Suppressor macrophage treated with lipopolysaccharide for 4 hours (primary cell): Measurements from ENCODE around the gene BABAM1.

Experiments used
- DNase-seq: peaks from one replicate; pipeline ENCODE4 v3.0.0-alpha.2; 2020

The BABAM1 gene

DNA sequence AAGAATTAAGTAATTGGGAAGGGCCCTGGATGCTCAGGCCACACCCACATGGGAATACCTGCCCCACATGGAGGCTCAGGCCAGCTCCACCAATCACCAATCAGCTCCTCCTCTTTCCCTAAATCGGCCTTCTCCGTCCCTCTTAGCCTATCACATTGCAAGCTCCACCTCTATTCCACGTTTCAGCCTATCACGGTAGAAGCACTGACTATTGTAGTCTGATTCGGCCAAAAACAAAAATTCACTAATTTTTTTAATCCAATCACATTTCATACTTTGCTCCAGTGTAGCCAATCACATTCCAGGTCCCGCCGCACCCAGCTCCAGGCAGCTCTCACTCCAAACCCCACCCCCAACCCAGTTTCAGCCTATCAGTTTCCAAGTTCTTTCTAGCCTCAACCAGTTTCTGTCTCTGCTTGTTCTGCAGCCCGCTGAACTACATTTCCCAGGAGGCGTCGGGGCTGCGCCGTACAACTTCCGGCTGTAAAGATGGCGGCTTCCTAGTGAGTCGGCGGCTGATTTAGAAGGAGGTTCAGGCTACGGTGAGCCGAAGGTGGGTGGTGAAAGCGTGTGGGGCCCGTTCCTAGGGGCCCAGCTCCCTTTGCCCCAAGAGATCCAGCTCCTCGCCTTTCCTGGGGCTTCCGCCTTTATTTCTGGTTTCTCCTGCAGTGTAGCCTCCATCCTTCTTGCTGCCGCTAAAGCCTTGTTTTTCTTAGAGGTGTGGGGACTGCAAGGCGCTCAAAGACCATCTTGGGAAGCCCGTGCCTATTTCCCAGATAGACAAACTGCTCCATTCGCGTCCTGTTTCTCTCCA, at the start of gene BABAM1:
Gene BABAM1, plus strand, starts transcription at position 469 of the 814 bp plus-strand sequence. CDS start 1,364 bp downstream, outside the sequence.
- peak; percentile 98 for DNase-seq

DNA sequence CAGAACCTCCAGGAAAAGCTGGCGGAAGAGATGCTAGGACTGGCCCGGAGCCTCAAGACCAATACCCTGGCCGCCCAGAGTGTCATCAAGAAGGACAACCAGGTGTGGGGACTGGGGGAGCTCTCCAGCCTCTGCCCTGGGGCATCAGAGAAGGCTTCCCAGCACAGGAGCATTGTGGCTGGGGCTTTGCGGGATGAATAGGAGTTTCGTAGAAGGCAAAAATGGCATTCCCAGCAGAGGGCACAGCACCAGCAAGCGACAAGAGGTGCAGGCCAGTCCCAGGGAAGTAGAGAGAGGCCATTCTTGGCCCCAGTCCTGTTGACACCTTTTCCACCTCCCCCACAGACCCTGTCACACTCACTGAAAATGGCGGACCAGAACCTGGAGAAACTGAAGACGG, 48.0 kb upstream of the BABAM1 start:
- DNase-seq, result no peak

DNA sequence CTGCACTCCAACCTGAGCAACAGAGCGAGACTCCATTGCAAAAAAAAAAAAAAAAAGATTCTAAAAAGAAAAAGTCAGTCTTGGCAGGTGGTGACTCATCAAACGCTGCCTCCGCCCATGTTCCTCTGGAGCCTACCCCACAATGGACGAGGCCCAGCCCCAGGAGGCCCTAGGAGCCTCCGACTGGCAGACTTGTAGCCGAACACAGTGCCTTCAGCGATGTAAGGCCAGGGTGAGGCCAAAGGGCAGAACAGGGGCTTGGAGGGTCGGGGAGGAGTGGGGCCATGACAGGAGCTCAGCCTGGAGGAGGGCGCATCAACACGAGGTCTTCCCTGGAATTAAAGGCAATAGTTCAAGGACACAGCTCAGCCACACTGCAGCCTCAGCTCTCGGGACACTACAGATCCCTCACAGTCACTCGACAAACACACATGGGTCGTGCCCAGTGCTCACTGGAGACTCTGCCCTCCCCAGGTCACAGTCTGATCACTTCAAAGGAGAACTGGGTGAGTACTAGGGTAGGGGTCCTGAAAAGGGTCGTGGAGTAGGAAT, 47.0 kb upstream of the BABAM1 start:
- DNase-seq, result peak; percentile 40

DNA sequence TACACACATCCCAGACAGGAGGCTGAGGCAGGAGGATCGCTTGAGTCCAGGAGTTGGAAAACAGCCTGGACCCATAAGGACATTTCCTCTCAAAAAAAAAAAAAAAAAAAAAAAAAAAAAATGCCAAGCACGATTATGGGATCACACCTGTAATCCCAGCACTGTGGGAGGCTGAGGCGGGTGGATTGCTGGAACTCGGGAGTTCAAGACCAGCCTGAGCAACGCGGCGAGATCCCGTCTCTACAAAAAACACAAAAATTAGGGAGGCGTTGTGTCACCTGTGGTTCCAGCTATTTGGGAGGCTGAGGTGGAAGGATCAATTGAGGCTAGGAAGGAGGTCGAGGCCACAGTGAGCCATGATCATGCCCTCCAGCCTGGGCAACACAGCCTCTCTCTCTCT, 42.2 kb upstream of the BABAM1 start:
- DNase-seq, result no peak

DNA sequence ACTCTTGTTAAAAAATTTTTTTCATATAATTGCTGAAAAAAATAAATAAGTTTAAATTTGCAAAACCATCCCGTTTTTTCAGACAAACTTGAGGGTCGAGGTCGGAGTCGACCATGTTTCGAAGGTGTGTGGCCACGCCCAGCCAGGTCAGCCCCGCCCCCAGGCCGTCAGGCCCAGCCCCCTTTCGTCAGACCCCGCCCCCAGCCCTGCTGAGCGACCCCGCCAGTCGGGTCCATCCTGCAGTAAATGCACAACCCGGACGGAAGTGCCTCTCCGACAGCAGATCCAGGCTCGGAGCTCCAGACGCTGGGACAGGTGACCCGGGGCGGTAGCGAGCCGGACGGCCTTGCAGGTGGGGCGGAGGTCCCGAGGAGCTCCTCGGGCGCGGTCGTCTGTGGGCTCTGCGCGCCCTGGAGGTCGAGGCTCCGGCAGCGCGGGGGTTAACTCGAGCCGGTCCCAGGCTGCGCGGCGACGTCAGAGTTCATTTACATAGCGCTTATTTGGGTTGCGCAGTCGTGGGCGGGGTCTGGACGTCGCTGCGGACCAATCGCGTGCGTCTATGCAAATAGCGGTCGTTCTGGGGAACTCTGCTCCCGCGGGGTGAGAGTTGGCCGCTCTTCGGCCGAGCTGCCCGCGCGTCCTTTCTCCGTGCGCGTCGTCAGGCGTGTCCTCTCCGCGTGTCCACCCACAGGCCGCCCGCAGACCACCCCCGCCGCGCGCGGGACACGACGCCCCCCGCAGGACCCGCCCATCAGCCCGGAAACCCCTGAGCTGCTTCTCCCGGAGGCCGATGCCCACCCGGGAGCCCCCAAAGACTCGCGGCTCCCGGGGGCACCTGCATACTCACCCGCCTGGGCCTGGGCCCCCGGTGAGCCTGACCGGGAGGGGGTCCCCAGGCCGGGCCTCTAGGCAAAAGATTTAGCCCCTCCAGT, 41.0 kb upstream of the BABAM1 start, which contains the start of gene OCEL1:
Gene OCEL1, plus strand, starts transcription at position 225 of the 932 bp plus-strand sequence. Its CDS starts 22 bp downstream, at position 247.
- DNase-seq, result peak; percentile 99

DNA sequence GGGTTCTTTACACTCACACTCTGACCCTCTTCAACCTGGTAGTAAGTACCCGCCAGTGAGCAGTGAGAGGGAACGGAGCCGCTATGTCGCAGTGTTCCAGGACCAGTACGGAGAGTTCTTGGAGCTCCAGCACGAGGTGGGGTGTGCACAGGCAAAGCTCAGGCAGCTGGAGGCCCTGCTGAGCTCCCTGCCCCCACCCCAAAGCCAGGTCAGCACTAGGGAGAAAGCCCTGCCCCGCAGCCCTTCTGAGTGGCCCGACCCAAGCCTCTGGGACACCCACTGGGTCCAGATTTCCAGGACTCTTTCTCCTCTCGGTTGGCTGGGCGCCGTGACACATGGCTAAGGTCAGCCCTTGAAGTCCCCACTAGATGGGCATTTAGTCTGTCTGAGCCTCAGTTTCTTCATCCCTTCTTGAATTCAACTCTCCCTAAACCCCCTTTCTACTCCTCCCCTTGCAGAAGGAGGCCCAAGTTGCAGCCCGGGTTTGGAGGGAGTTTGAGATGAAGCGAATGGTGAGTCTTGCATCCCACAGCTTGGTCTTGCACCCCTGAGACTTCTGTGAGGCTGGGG, 39.4 kb upstream of the BABAM1 start:
- no peak for DNase-seq

DNA sequence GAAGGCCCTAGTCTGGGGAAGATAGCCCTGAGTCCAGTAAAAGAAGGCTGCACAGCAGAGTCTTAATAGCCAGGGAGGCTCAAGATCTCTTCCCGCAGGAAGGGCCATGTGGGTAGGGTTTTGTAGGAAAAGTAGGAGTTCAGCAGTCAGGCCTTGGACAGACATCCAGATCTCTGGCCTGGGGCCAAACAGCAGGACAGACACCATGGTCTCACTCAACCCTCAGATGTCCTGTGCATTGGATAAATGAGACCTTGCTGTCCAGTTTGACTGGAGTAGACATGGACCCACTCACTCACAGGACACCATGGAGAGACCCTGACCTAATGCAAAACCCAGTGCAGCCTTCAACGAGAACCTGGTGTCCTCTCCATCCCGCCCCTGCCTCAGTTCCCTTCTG, 37.4 kb upstream of the BABAM1 start:
- no peak for DNase-seq

DNA sequence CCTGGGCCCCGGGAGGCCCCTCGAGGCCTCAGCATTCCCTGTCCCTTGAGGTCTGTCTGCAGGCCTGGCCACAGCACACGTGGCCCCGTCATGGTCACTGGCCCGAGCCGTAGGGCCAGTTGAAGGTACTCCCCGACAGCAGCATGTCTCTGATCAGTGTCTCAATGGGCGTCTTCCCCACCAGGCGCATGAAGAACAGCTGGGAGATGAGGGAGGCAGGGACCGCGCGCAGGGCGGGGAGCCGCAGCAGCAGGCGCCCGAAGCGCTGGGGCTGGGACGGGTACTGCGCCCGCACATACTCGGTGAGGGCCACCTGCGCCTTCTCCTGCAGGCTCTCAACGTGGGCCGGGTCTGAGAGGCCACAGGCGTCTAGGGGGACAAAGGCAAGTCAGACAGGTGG, 35.0 kb upstream of the BABAM1 start:
- DNase-seq, result no peak

DNA sequence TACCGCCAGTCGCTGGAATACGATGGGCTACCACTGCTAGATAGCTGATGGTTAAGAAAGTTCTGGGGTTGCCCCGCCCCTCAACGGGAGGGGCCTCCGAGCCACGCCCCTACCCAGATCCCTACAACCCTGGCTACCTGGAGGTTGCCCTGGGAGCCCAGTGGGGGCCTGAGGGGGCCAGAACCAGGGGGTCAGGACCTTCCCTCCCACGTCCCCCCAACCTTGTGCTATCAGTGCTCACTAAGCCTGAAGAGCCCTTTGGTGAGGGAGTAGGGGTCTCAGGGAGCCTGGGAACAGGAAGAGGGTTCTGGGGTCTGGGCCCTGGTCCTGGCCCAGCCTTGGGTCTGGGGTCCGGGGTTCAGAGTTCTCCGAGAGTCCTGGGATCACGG, 32.3 kb upstream of the BABAM1 start:
- DNase-seq, result peak; percentile 58

DNA sequence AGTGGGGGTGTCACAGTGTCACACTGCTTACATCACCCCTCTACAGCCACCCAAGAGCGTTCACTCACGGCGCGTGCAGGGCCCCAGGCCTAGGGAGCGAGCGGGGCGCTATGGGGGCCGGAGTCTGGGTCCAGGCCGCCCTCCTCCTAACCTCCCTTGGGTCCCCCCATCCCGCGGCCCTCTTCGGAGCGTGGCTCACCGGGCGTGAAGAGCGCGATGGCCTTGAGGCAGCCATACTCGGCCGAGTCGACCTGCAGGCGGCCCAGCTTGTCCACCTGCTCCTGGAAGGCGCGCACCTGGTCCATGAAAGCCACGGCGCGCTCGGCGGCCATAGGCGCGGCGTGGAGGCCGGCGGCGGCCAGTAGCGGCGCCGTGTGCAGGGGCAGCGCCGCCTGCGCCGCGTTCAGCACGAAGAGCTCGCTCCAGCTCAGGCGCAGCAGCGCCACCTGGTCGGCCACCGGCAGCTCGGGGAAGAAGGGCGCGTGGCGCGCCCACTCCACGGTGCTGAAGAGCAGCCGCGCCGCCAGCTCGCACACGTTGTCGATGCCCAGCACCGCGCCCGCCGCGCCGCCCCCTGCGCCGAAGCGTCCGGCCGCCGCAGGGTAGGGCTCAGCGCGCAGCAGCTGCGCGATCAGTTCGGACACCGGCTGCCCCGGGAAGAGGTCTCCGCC, 31.8 kb upstream of the BABAM1 start:
- peak; percentile 74 for DNase-seq

DNA sequence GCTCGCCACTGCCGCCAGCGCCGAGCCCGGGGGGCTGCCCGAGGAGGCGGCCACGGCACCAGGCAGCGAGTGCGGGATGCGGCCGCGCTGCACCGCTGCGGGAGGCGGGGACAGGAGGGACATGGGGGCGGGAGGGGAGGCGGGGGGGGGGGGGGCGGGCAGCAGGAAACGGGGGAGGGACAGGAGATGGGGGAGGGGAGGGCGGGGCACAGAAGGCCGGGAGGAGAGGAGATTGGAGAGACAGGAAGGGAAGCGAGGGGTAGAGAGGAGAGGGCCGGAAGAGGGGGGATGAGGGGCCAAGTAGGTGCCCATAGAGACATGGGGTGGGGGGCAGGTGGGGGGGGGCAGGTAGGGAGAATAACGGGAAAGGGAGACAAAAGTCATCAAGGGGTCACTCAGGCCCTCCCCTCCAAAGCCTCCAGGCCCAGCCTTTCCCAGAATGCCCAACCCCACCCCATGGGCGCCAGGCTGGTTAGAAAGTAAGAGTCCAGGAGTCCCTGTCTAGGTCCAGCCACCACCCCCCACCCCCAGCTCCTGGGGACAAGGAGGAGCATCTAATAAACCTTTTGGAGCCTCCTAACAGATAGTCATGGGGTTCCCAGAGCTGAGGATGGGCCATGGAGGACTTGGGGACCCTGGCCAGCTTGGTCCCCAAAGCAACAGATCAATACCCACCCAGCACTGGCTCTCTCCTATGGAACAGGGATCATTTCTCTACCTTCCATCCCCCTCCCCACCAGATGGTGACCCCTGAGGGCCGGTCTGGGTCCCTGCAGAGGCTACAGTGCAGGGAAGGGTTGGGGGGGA, 31.1 kb upstream of the BABAM1 start:
- DNase-seq, result no peak

DNA sequence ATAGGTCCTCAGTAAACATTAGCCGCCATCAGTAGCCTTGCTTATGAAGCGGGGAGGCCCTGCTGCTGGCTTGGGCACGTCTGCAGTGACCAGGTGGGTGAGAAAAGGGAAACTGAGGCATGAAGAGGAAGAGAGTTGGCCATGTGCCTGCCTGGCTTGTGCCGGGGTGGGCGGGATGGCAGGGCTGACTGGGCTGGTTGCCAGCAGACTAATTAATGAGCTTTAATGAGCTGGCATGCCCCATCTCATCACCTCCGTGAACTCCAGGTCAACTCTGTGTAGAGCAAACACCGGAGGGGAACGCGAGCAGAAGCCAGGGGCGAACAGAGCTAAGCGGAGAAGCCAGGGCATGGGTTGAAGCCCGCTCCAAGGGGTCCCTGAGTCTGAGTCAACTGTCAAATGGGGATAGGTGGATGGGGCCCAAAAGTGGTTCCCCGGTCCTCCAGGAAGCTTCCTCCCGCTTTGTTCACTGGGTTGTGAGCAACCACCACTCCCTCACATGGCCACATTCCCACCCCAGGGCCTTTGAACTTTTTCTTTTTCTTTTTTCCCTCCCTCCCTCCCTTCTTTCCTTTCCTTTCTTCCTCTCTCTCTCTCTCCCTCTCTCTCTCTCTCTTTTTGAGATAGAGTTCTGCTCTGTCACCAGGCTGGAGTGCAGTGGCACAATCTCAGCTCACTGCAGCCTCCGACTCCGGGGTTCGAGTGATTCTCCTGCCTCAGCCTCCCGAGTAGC, 30.3 kb upstream of the BABAM1 start:
- DNase-seq, result no peak

DNA sequence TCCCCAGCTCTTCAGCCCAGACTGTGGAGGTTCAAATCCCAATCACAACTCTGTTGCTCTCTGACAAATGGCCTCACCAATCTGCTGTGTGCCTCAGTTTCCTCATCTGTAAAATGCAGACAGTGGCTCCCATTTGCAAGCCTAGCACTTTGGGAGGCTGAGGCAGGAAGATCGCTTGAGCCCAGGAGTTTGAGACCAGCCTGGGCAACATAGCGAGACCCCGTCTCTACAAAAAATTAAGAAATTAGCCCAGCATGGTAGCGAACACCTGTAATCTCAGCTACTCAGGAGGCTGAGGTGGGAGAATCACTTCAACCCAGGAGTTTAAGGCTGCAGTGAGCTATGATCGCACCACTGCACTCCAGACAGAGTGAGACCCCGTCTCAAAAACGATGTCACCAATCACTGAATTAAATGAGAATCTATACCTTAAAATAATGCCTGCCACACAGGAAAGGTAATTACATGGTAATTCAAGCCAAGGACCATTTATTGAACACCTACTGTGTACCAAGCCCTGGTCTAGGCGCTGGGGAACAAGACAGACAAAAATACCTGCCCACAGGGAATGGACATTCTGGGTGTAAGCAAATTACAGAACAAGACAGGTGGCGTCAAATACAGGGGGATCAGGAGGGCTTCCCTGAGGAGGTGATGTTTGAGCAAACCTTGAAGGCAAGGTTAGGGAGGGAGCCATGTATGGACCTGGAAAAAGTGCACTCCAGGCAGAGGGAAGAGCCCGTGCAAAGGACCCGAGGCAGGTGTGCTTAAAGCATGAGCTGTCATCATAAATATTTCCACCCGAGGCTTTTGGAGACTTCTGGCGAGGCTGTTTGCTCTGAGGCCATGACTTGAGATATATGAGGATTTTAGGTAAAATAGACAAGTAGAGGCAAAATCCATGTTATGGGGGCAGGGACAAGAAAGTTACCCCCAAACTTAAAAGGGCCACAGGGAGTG, 29.2 kb upstream of the BABAM1 start:
- no peak for DNase-seq

DNA sequence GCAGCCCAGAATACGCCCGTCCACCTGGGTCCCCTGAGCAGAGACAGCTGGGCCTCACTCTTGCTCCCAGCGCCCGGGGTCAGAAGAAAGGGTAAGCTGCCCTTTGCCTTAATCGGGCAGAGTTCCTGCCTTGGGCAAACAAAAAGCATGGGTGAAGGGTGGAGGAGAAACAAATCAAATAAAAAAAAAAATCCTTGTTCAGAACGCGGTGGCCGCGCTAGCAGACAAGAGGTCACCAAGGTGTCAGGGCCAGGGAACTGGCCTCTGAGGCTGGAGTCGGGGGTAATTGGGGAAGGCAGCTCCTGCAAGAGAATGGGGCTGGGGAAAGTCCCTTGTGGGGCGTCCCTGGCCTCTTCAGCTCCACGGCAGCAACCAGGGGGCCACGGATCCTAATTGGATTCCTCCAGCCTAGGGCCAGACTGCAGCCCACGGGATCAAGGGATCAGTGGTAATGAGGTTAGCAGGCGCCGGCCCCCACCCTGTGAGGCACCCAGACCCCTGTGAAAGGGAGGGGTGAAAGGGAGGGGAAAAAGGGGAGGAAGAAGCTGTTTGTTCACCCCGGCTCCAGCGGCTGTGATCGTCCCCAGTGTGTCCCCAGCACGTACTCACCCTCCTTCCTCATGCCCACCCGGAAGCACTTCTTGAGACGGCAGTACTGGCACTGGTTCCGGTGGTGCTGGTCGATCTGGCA, 27.0 kb upstream of the BABAM1 start:
- DNase-seq, result no peak

DNA sequence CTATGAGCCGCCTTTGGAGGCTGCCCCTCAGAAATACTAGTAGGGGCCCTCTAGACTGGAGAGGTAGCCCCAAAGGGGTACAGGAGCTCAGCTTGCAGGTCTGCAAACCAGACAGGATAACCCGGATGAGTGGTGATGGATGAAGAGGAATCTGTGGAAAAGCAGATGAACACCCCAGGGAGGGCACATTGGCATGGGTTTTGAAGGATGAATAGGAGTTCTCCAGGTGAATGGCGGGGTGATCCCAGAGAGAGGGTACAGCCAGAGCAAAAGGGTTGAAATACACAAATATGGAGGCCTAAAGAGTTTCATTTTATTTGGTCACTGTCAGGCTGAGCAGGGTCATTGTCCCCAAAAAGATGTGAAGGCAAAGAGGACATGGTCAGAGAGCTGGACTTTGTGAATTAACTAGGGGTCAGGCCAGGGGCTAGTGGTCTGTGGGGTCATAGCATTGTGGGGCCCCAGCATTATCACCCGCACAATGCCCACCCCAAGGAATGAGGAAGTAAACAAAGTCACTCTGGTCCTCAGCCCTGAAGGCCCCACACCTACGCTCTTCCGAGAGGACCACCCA, 26.3 kb upstream of the BABAM1 start:
- no peak for DNase-seq

DNA sequence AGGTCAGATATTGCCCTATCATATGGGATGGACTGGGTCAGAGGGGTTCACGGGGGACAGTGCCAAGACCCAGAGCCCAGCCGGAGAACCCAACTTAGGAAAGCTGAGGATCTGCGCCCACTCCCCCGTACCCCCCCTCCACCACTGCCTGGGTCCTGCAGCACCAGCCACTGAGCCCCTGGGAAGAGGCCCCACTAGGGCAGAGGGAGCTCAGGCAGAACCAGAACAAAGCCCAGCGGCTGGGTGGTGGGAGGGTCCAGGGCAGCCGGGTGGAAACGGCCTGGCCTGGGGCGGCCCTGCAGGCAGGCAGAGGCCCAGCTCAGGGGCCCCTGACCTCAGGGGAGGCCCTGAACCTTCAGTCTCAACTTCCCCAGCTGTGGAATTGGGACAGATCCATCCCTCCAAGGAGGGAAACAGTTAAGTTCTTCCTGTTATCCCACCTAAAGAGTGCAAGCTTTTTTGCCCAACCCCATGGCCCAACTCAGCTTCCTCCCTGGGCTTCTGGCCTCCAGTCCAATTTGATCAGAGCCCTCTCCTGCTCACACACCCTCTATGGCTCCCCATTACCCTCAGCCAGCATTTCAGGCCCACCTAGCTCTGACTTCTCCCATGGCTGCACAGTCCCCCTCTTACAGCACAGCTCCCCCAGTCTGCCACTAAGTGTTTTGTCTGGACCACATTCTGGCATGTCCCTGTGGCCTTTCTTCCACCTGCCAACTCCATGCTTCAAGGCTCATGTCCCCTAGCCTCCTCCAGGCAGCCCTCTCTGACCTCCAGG, 24.6 kb upstream of the BABAM1 start:
- no peak for DNase-seq

DNA sequence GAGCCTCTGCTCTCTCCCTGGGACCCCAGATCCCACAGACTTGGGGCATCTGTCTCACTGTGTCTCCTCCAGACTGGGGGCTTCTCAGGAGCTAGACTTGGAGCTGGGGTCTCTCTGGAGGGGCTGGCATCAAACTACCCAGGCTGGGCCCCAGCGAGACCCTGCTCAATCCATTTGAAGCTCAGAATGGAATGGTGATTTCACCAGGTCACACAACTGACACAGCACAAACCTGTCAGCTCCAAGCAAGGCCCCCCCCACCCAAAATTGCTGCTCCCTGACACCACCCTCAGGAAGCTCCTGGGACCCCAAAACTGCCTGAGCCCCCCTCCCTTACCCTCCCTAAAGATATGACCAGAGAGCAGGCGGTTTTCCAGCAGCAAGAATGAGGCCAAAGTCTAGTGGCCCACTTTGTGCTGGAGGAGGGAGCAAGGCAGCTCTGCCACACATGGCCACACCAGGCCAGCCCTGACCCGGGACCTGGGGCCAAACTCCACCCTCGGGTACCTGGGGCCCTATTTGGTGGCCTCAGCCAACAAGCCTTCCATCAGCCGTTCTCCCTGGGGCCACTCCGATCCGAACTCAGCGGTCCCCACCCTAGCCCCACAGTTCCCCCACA, 23.9 kb upstream of the BABAM1 start:
- no peak for DNase-seq
